ENCODE results near the gene B3GALNT2.
A peak's percentile ranks its signal among the peaks of the same experiment; 100 is the strongest.

Gene B3GALNT2

GRCh38 chr1:235502601-235503402 is 1.4 kb downstream of the B3GALNT2 start (continued):
- TF ChIP-seq, protein P1, sequence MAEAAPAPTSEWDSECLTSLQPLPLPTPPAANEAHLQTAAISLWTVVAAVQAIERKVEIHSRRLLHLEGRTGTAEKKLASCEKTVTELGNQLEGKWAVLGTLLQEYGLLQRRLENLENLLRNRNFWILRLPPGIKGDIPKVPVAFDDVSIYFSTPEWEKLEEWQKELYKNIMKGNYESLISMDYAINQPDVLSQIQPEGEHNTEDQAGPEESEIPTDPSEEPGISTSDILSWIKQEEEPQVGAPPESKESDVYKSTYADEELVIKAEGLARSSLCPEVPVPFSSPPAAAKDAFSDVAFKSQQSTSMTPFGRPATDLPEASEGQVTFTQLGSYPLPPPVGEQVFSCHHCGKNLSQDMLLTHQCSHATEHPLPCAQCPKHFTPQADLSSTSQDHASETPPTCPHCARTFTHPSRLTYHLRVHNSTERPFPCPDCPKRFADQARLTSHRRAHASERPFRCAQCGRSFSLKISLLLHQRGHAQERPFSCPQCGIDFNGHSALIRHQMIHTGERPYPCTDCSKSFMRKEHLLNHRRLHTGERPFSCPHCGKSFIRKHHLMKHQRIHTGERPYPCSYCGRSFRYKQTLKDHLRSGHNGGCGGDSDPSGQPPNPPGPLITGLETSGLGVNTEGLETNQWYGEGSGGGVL (tag by site-specific recombination; IDR thresholded peaks at IDR 0.05), result no peak
- TF ChIP-seq ZNF621 (tag by site-specific recombination; IDR thresholded peaks at IDR 0.05) (no peak), ZBTB21 (tag by site-specific recombination; IDR thresholded peaks at IDR 0.05) (no peak), GLI2 (tag by site-specific recombination; IDR thresholded peaks at IDR 0.05; ENCODE audit: borderline replicate concordance, low read depth) (peak; percentile 53; the same call in 1 of the 2 replicates), ZNF266 (tag by site-specific recombination; IDR thresholded peaks at IDR 0.05; ENCODE audit: low read depth) (no peak), ZNF394 (tag by site-specific recombination; IDR thresholded peaks at IDR 0.05; ENCODE audit: borderline replicate concordance) (no peak; the same call in 1 of the 2 replicates), KLF10 (tag by site-specific recombination; IDR thresholded peaks at IDR 0.05) (no peak), ZNF366 (tag by site-specific recombination; conservative IDR thresholded peaks at IDR 0.05) (peak; percentile 71), ZNF175 (tag by site-specific recombination; IDR thresholded peaks at IDR 0.05) (no peak), ZNF26 (tag by site-specific recombination; IDR thresholded peaks at IDR 0.05) (no peak), PRDM2 (tag by site-specific recombination; IDR thresholded peaks at IDR 0.05; ENCODE audit: borderline replicate concordance) (no peak), ZNF362 (tag by site-specific recombination; IDR thresholded peaks at IDR 0.05) (peak; percentile 87), ZNF248 (tag by site-specific recombination; IDR thresholded peaks at IDR 0.05) (no peak), PRDM1 (tag by site-specific recombination; IDR thresholded peaks at IDR 0.05) (no peak; the same call in 1 of the 2 replicates), KLF16 (tag by site-specific recombination; IDR thresholded peaks at IDR 0.05) (no peak), TCF7L2 (IDR thresholded peaks at IDR 0.05; ENCODE audit: borderline replicate concordance, low read depth, low read length) (peak; percentile 49; the same call in 1 of the 2 replicates)
